Measurements from ENCODE around the gene ALDH1A2. TPM values are rescaled to one million over a fixed set of nuclear protein-coding genes. Genes with fewer than 3 reads are reported as not detected.

The ALDH1A2 gene
- total RNA-seq, 6 donors from 2014 or later: 3.6 to 43.3 (median 6.9) TPM

GRCh38 chr15:58095415-58095814, 29.9 kb upstream of the ALDH1A2 start:
- Histone ChIP-seq H3K36me3 (no peaks in the 10 kb centered on the region), H3K27me3 (no peaks in the 10 kb centered on the region), H3K9me3 (peaks cover 0 to 4% (median 0%) of the 10 kb centered on the region in 4 donors), H3K27ac (no peak overlapping the region), H3K4me3 (no peak overlapping the region), H3K4me1 (no peaks in the 10 kb centered on the region)
- no peak for TF ChIP-seq POLR2AphosphoS5 (IDR thresholded peaks at IDR 0.05)
- TF ChIP-seq EP300 (IDR thresholded peaks at IDR 0.05): no peak
- no peak for TF ChIP-seq POLR2A (IDR thresholded peaks at IDR 0.05)
- no peak for TF ChIP-seq CTCF (IDR thresholded peaks at IDR 0.05)
- DNase-seq (no peak), ATAC-seq (ENCODE audit: low FRiP score in 2 of 2) (no peak)
- WGBS, 2 donors: 74 to 75% methylated on average over 2 of the region's 2 CpGs

- no peaks in the 10 kb centered on the region for H3K27me3 ChIP-seq
- TF ChIP-seq POLR2A (IDR thresholded peaks at IDR 0.05) (no peak), CTCF (IDR thresholded peaks at IDR 0.05) (no peak), EP300 (IDR thresholded peaks at IDR 0.05) (no peak), POLR2AphosphoS5 (IDR thresholded peaks at IDR 0.05) (no peak)
- peak in 1 of 2 donors; percentile 45 for ATAC-seq (ENCODE audit: low FRiP score in 2 of 2)
- no peaks in the 10 kb centered on the region for H3K4me1 ChIP-seq
- H3K36me3 ChIP-seq: no peaks in the 10 kb centered on the region
- H3K27ac ChIP-seq: no peak overlapping the region
- DNase-seq: peak in 1 of 2 donors; percentile 23
- no peak overlapping the region for H3K4me3 ChIP-seq
- 44 to 50% methylated on average over 2 of the region's 2 CpGs for WGBS, 2 donors
- H3K9me3 ChIP-seq: no peaks in the 10 kb centered on the region
These were observed 22.4 kb upstream of the ALDH1A2 start for GRCh38 chr15:58087871-58088270.

GRCh38 chr15:58086491-58086890, 21.0 kb upstream of the ALDH1A2 start:
- Histone ChIP-seq H3K36me3 (no peaks in the 10 kb centered on the region), H3K4me3 (no peak overlapping the region), H3K27me3 (no peaks in the 10 kb centered on the region), H3K9me3 (no peaks in the 10 kb centered on the region), H3K27ac (no peak overlapping the region), H3K4me1 (no peaks in the 10 kb centered on the region)
- 66 to 78% methylated on average over 2 of the region's 2 CpGs for WGBS, 2 donors
- TF ChIP-seq CTCF (IDR thresholded peaks at IDR 0.05): no peak
- no peak for TF ChIP-seq POLR2AphosphoS5 (IDR thresholded peaks at IDR 0.05)
- ATAC-seq (ENCODE audit: low FRiP score in 2 of 2): no peak
- DNase-seq: no peak

- Histone ChIP-seq H3K27ac (no peak overlapping the region), H3K9me3 (no peaks in the 10 kb centered on the region), H3K4me1 (no peaks in the 10 kb centered on the region), H3K36me3 (no peaks in the 10 kb centered on the region), H3K27me3 (no peaks in the 10 kb centered on the region), H3K4me3 (no peak overlapping the region)
- no peak for TF ChIP-seq EP300 (IDR thresholded peaks at IDR 0.05)
- no peak for TF ChIP-seq POLR2A (IDR thresholded peaks at IDR 0.05)
- TF ChIP-seq CTCF (IDR thresholded peaks at IDR 0.05): no peak
- TF ChIP-seq POLR2AphosphoS5 (IDR thresholded peaks at IDR 0.05): no peak
- no peak for DNase-seq
- no peak for ATAC-seq (ENCODE audit: low FRiP score in 2 of 2)
These were observed 18.0 kb upstream of the ALDH1A2 start for GRCh38 chr15:58083526-58083925.

- no peaks in the 10 kb centered on the region for H3K27me3 ChIP-seq
- H3K4me3 ChIP-seq: no peak overlapping the region
- no peak overlapping the region for H3K27ac ChIP-seq
- H3K36me3 ChIP-seq: no peaks in the 10 kb centered on the region
- TF ChIP-seq CTCF (IDR thresholded peaks at IDR 0.05) (no peak), EP300 (IDR thresholded peaks at IDR 0.05) (no peak), POLR2AphosphoS5 (IDR thresholded peaks at IDR 0.05) (no peak), POLR2A (IDR thresholded peaks at IDR 0.05) (no peak)
- no peaks in the 10 kb centered on the region for H3K9me3 ChIP-seq
- 93% methylated on average over 4 of the region's 4 CpGs for WGBS, 2 donors
- ATAC-seq (ENCODE audit: low FRiP score in 2 of 2): no peak
- no peaks in the 10 kb centered on the region for H3K4me1 ChIP-seq
- DNase-seq: no peak
These were observed 16.4 kb upstream of the ALDH1A2 start for GRCh38 chr15:58081891-58082290.
